HG03520 (cell line): Measurements from ENCODE around the gene EPHA5.

Experiments
- ATAC-seq: cut with Tn5 transposase; IDR thresholded peaks from one replicate; pipeline ENCODE4 v1.9.1; 2021; ENCODE audit warnings: mild to moderate bottlenecking, moderate library complexity; ENCODE audit not compliant: unreplicated experiment

EPHA5 gene

GRCh38 chr4:65635051-65635821 lies 35.1 kb downstream of the EPHA5 start:
- no peak for ATAC-seq

- ATAC-seq, result no peak
Measured at GRCh38 chr4:65624651-65625050, 45.6 kb downstream of the EPHA5 start.

- ATAC-seq, result no peak
Measured at GRCh38 chr4:65623506-65623905, 46.8 kb downstream of the EPHA5 start.

GRCh38 chr4:65617416-65617815 lies 52.9 kb downstream of the EPHA5 start:
- no peak for ATAC-seq

GRCh38 chr4:65604515-65604914 lies 65.8 kb downstream of the EPHA5 start:
- ATAC-seq, result no peak

- ATAC-seq, result no peak
Measured at GRCh38 chr4:65600656-65601055, 69.6 kb downstream of the EPHA5 start.

GRCh38 chr4:65599340-65599739 lies 70.9 kb downstream of the EPHA5 start:
- no peak for ATAC-seq

- no peak for ATAC-seq
Measured at GRCh38 chr4:65597697-65598096, 72.6 kb downstream of the EPHA5 start.

- ATAC-seq, result no peak
Measured at GRCh38 chr4:65592089-65592488, 78.2 kb downstream of the EPHA5 start.

- ATAC-seq, result no peak
Measured at GRCh38 chr4:65589921-65590320, 80.4 kb downstream of the EPHA5 start.

GRCh38 chr4:65589331-65589730 lies 81.0 kb downstream of the EPHA5 start:
- ATAC-seq, result no peak

- ATAC-seq, result no peak
Measured at GRCh38 chr4:65580551-65580950, 89.7 kb downstream of the EPHA5 start.

- ATAC-seq, result no peak
Measured at GRCh38 chr4:65566473-65566872, 103.8 kb downstream of the EPHA5 start.

- no peak for ATAC-seq
Measured at GRCh38 chr4:65561164-65561563, 109.1 kb downstream of the EPHA5 start.

- no peak for ATAC-seq
Measured at GRCh38 chr4:65559270-65559669, 111.0 kb downstream of the EPHA5 start.

GRCh38 chr4:65552057-65552456 lies 118.2 kb downstream of the EPHA5 start:
- no peak for ATAC-seq

- ATAC-seq, result no peak
Measured at GRCh38 chr4:65550500-65550899, 119.8 kb downstream of the EPHA5 start.

GRCh38 chr4:65546882-65547416 lies 123.3 kb downstream of the EPHA5 start:
- ATAC-seq, result no peak

GRCh38 chr4:65538571-65538970 lies 131.7 kb downstream of the EPHA5 start:
- no peak for ATAC-seq

GRCh38 chr4:65535113-65535512 lies 135.2 kb downstream of the EPHA5 start:
- ATAC-seq, result no peak

GRCh38 chr4:65521666-65522065 lies 148.6 kb downstream of the EPHA5 start:
- no peak for ATAC-seq

- ATAC-seq, result no peak
Measured at GRCh38 chr4:65515646-65516045, 154.6 kb downstream of the EPHA5 start.

- no peak for ATAC-seq
Measured at GRCh38 chr4:65510976-65511375, 159.3 kb downstream of the EPHA5 start.
